ENCODE results near the gene TBC1D1.

TBC1D1 gene

GRCh38 chr4:38188631-38189101, 297.8 kb downstream of the TBC1D1 start:
- TF ChIP-seq ZFX (IDR thresholded peaks at IDR 0.05) = no peak
- no peak for TF ChIP-seq CTCF (conservative IDR thresholded peaks at IDR 0.05)
- peak overlapping the region; percentile 3; the same call in 1 of the 2 replicates for H3K27ac ChIP-seq
